Measurements from ENCODE around the gene CHMP2A. TPM values are rescaled to one million over a fixed set of nuclear protein-coding genes. Genes with fewer than 3 reads are reported as not detected.
A peak's percentile ranks its signal among the peaks of the same experiment; 100 is the strongest.

The CHMP2A gene
- total RNA-seq, 4 donors from 2014 or later, result 100.0 to 155 (median 126) TPM

GRCh38 chr19:58514564-58515022 lies 40.3 kb downstream of the CHMP2A start:
- ATAC-seq, result no peak
- peak overlapping the region in 3 of 4 donors; percentile 77 to 83 (median 80) for H3K27ac ChIP-seq
- WGBS, 2 donors (ENCODE audit: low coverage in 1 of 2), result 20 to 80% methylated on average over 1 of the region's 3 CpGs
- H3K9me3 ChIP-seq, result no peaks in the 10 kb centered on the region
- no peaks in the 10 kb centered on the region for H3K27me3 ChIP-seq
- peaks cover 8 to 61% (median 28%) of the 10 kb centered on the region in 3 donors for H3K4me1 ChIP-seq
- TF ChIP-seq POLR2AphosphoS5 (IDR thresholded peaks at IDR 0.05), result no peak
- no peak for TF ChIP-seq CTCF (IDR thresholded peaks at IDR 0.05)
- TF ChIP-seq POLR2A (IDR thresholded peaks at IDR 0.05), result no peak
- no peak for TF ChIP-seq EP300 (IDR thresholded peaks at IDR 0.05)
- H3K36me3 ChIP-seq, result peaks cover 0 to 25% of the 10 kb centered on the region in 2 donors
- H3K4me3 ChIP-seq, result peak overlapping the region in 1 of 2 donors; percentile 52

- TF ChIP-seq POLR2A (IDR thresholded peaks at IDR 0.05), result peak in 1 of 2 donors; percentile 23
- peak; percentile 38 for TF ChIP-seq POLR2AphosphoS5 (IDR thresholded peaks at IDR 0.05)
- TF ChIP-seq CTCF (IDR thresholded peaks at IDR 0.05), result peak in 3 of 4 experiments; percentile 96 to 100 (median 97)
- TF ChIP-seq EP300 (IDR thresholded peaks at IDR 0.05), result no peak
- peak overlapping the region; percentile 37 to 52 for H3K4me3 ChIP-seq
- peak; percentile 94 for ATAC-seq
- peaks cover 0 to 25% of the 10 kb centered on the region in 2 donors for H3K36me3 ChIP-seq
- peaks cover 8 to 60% (median 28%) of the 10 kb centered on the region in 3 donors for H3K4me1 ChIP-seq
- H3K27me3 ChIP-seq, result no peaks in the 10 kb centered on the region
- H3K27ac ChIP-seq, result peak overlapping the region in 3 of 4 donors; percentile 77 to 83 (median 80)
- WGBS, 2 donors (ENCODE audit: low coverage in 1 of 2), result 18% methylated on average over 15 of the region's 66 CpGs; no CpG with 5 or more reads in 1 of the 2 donors
- no peaks in the 10 kb centered on the region for H3K9me3 ChIP-seq
These were observed 41.0 kb downstream of the CHMP2A start for GRCh38 chr19:58513694-58514563.

GRCh38 chr19:58513213-58513693 lies 41.7 kb downstream of the CHMP2A start:
- Histone ChIP-seq H3K4me3 (no peak overlapping the region), H3K27ac (peak overlapping the region in 3 of 4 donors; percentile 77 to 83 (median 80)), H3K9me3 (no peaks in the 10 kb centered on the region), H3K27me3 (no peaks in the 10 kb centered on the region), H3K4me1 (peaks cover 4 to 54% (median 23%) of the 10 kb centered on the region in 3 donors), H3K36me3 (peaks cover 0 to 25% of the 10 kb centered on the region in 2 donors)
- WGBS, 2 donors (ENCODE audit: low coverage in 1 of 2), result no CpG with 5 or more reads among the region's 10 CpGs
- ATAC-seq, result peak; percentile 1
- no peak for TF ChIP-seq POLR2A (IDR thresholded peaks at IDR 0.05)
- no peak for TF ChIP-seq EP300 (IDR thresholded peaks at IDR 0.05)
- no peak for TF ChIP-seq POLR2AphosphoS5 (IDR thresholded peaks at IDR 0.05)
- no peak for TF ChIP-seq CTCF (IDR thresholded peaks at IDR 0.05)

- Histone ChIP-seq H3K4me3 (no peak within 1 kb of the TSS), H3K4me1 (peaks cover 0 to 37% (median 11%) of the 10 kb centered on the region in 3 donors), H3K9me3 (no peaks in the 10 kb centered on the region), H3K36me3 (peaks cover 0 to 15% of the 10 kb centered on the region in 2 donors), H3K27ac (no peak within 1 kb of the TSS), H3K27me3 (no peaks in the 10 kb centered on the region)
- no peak for ATAC-seq
- WGBS, 2 donors (ENCODE audit: low coverage in 1 of 2), result 60 to 67% methylated on average over 1 of the region's 25 CpGs
- TF ChIP-seq CTCF (IDR thresholded peaks at IDR 0.05) (no peak), POLR2AphosphoS5 (IDR thresholded peaks at IDR 0.05) (no peak), POLR2A (IDR thresholded peaks at IDR 0.05) (no peak), EP300 (IDR thresholded peaks at IDR 0.05) (no peak)
These were observed 43.3 kb downstream of the CHMP2A start, which contains the start of gene SLC27A5 for GRCh38 chr19:58511353-58512208. TSS of gene SLC27A5 (minus strand) at chr19:58511992. CDS start at chr19:58511955, 37 bp downstream.

All from gastroesophageal sphincter (tissue), 4 donors.